Activated T-cell treated with anti-CD3 and anti-CD28 coated beads, Interleukin-2, amount 50 U/mL, for 24 hours (primary cell): ENCODE data around the gene UBE2D2.
"Not testable (repeated sequence)": the region's sequence is repeated elsewhere in the genome, so short reads cannot be mapped to it uniquely, and the experiment has no call there.

Source experiments
- DNase-seq: peaks from one replicate; pipeline ENCODE4 v3.0.0-alpha.2; 2020
- H3K27ac Mint-ChIP-seq: 2 replicates; pipeline ENCODE4 v1.8.0; 2020; ENCODE audit warnings: mild to moderate bottlenecking, mixed read lengths
- H3K27me3 Mint-ChIP-seq: 2 replicates; pipeline ENCODE4 v1.8.0; 2020; ENCODE audit warnings: mixed read lengths
- H3K36me3 Mint-ChIP-seq: 2 replicates; pipeline ENCODE4 v1.8.0; 2020; ENCODE audit warnings: low read depth, mixed read lengths
- H3K4me1 Mint-ChIP-seq: 2 replicates; pipeline ENCODE4 v1.8.0; 2020; ENCODE audit warnings: low read depth, mixed read lengths
- H3K4me3 Mint-ChIP-seq: 2 replicates; pipeline ENCODE4 v1.8.0; 2020; ENCODE audit warnings: mild to moderate bottlenecking, moderate library complexity, mixed read lengths
- H3K9me3 Mint-ChIP-seq: 2 replicates; pipeline ENCODE4 v1.8.0; 2020; ENCODE audit warnings: mixed read lengths

The UBE2D2 gene

DNA sequence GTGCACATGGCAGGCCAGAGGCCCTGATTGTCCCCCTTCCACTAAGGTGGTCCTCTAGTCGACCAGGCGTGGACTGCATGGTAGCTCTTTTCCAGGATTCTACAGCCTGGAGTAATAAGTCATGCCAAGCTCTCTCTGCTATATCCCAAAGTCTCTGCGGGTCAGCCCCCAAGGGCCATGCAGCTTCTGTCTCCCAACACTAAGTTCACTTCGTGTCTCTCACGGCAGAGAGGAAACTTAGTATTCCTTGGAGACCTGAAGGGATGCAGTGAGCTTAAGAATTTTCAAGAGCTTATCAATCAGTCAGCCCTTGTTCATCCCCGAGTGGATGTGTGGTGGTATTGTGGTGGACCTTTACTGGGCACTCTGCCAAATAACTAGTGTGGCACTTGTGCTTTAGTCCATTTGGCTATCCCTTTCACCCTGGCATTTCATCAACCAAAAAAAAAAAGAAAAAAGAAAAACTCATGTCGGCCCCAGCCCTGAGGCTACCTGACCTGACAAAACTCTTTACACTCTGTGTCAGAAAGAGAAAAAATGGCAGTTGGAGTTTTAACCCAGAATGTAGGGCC, 33.2 kb upstream of the UBE2D2 start:
- H3K4me3 Mint-ChIP-seq, H3K36me3 Mint-ChIP-seq, DNase-seq, H3K27me3 Mint-ChIP-seq, H3K9me3 Mint-ChIP-seq, H3K4me1 Mint-ChIP-seq, H3K27ac Mint-ChIP-seq: not testable (repeated sequence)

DNA sequence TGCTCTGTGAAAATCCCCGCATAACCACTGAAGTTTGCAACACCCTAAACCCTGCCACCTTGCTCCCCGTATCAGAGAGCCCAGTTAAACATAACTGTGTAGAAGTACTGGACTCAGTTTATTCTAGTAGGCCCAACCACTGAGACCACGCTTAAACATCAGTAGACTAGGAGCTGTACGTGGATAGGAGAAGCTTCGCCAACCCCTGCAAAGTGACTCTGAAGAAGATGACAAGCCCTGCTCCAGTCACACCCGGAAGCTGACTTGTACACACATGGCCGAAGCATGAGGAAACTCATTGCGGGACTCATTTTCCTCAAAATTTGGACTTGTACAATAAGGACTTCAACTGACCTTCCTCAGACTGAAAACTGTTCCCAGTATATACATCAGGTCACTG, 32.4 kb upstream of the UBE2D2 start:
- H3K4me3 Mint-ChIP-seq, DNase-seq, H3K4me1 Mint-ChIP-seq, H3K27ac Mint-ChIP-seq, H3K27me3 Mint-ChIP-seq, H3K36me3 Mint-ChIP-seq, H3K9me3 Mint-ChIP-seq: not testable (repeated sequence)

GRCh38 chr5:139530079-139530478, 31.1 kb upstream of the UBE2D2 start:
- DNase-seq, H3K27ac Mint-ChIP-seq, H3K4me3 Mint-ChIP-seq, H3K4me1 Mint-ChIP-seq, H3K9me3 Mint-ChIP-seq, H3K36me3 Mint-ChIP-seq, H3K27me3 Mint-ChIP-seq: not testable (repeated sequence)

DNA sequence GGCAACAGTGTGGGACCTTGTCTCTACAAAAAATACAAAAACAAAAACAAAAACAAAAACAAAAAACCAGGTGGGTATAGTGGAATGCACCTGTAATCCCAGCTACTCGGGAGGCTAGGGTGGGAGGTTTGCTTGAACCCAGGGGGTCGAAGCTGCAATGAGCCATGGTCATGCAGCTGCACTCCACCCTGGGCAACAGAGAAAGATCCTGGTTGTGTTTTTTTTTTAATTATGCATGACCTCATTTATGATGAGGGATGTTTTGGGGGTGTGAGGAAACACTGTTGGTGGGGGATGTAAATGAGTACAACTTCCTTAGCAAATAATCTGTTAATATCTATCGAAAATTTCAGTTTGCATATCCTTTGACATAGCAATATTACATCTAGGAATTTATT, 29.4 kb upstream of the UBE2D2 start:
- H3K4me1 Mint-ChIP-seq: no peaks in the 10 kb centered on the region
- no peak overlapping the region for H3K27ac Mint-ChIP-seq
- H3K27me3 Mint-ChIP-seq: no peaks in the 10 kb centered on the region

GRCh38 chr5:139543423-139543991, 17.6 kb upstream of the UBE2D2 start:
- Mint-ChIP-seq H3K9me3 (no peaks in the 10 kb centered on the region), H3K27me3 (no peaks in the 10 kb centered on the region), H3K27ac (no peak overlapping the region), H3K4me1 (peaks cover 12% of the 10 kb centered on the region), H3K4me3 (no peak overlapping the region), H3K36me3 (no peaks in the 10 kb centered on the region)
- peak; percentile 67 for DNase-seq

More for the DNA sequence above, 29.4 kb upstream of the UBE2D2 start:
- Mint-ChIP-seq H3K4me3 (no peak overlapping the region), H3K36me3 (no peaks in the 10 kb centered on the region), H3K9me3 (no peaks in the 10 kb centered on the region)
- no peak for DNase-seq

DNA sequence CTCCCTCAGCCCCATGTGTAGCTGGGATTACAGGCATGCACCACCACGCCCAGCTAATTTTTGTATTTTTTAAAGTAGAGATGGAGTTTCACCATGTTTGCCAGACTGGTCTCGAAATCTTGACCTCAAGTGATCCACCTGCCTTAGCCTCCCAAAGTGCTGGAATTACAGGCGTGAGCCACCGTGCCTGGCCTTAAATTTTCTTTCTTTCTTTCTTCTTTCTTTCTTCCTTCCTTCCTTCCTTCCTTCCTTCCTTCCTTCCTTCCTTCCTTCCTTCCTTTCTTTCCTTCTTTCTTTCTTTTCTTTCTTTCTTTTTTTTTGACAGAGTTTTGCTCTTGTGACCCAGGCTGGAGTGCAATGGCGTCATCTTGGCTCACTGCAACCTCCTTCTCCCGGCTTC, 14.5 kb upstream of the UBE2D2 start:
- H3K4me3 Mint-ChIP-seq, H3K27me3 Mint-ChIP-seq, H3K9me3 Mint-ChIP-seq, DNase-seq, H3K36me3 Mint-ChIP-seq, H3K27ac Mint-ChIP-seq: not testable (repeated sequence)
- H3K4me1 Mint-ChIP-seq: peaks cover 22% of the 10 kb centered on the region

- DNase-seq: no peak
- Mint-ChIP-seq H3K9me3 (peaks cover 6% of the 10 kb centered on the region), H3K36me3 (no peaks in the 10 kb centered on the region), H3K4me1 (peaks cover 15% of the 10 kb centered on the region), H3K27ac (no peak overlapping the region), H3K4me3 (no peak overlapping the region), H3K27me3 (no peaks in the 10 kb centered on the region)
Observed at GRCh38 chr5:139549162-139549894, 11.8 kb upstream of the UBE2D2 start.

- peaks cover 15% of the 10 kb centered on the region for H3K4me1 Mint-ChIP-seq
- not testable (repeated sequence) for H3K36me3 Mint-ChIP-seq, H3K4me3 Mint-ChIP-seq, DNase-seq, H3K9me3 Mint-ChIP-seq, H3K27ac Mint-ChIP-seq, H3K27me3 Mint-ChIP-seq
Observed at GRCh38 chr5:139550051-139550872, 10.9 kb upstream of the UBE2D2 start.

DNA sequence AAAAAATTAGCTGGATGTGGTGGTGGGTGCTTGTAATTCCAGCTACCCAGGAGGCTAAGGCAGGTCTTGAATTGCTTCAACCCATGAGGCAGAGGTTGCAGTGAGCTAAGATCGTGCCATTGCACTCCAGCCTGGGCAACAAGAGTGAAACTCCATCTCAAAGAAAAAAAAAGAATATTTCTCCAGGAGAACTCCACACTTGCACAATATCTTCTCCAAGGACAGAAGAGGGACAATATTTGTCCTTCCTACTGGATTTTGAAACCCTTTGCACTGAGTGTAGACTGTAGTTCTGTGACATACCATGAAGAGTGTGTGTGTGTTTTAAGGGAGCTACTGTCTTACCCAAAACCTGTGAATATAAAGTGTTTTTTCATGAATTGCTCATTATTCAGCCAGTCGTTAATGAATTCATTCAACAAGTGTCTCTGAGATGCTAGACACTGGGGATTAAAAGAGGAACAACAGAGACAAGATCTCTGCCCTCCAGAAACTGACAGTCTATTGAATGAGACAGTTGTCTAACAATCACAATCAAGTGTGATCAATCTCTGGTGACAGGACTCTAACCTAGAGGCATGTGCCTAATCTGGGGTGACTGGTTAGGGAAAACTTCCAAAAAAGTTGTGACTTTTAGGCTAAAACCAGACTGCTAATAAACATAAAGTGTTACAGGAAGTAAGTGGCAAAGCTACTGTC, 9.8 kb upstream of the UBE2D2 start:
- DNase-seq: no peak
- H3K27ac Mint-ChIP-seq: no peak overlapping the region

DNA sequence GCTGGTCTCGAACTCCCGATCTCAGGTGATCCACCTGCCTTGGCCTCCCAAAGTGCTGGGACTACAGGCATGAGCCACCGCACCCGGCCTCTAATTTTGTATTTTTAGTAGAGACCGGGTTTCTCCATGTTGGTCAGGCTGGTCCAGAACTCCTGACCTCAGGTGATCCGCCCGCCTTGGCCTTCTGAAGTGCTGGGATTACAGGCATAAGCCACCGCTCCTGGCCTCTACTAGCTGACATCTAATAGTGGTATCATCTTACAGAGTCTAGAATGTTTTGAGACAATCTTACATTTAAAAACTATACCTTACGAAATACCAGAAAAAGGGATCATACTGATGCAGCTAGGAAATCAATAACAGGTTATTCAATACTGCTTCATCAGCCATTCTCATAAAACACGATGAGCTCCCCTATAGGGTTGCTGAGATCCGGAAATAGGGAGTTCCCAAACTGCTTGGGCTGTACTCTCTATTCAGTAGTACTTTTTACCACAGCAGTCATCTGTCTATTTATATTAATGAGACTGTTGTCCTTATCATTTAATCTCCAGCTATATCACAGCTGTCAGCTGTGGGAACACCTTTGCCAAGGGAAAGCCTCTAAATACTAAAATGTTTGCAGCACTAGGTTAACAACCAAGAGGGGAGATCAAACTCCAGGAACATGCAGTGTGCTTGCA, 8.1 kb upstream of the UBE2D2 start:
- no peaks in the 10 kb centered on the region for H3K27me3 Mint-ChIP-seq
- H3K27ac Mint-ChIP-seq: no peak overlapping the region
- H3K4me1 Mint-ChIP-seq: peaks cover 15% of the 10 kb centered on the region
- H3K4me3 Mint-ChIP-seq: no peak overlapping the region
- H3K9me3 Mint-ChIP-seq: peaks cover 6% of the 10 kb centered on the region
- no peak for DNase-seq
- no peaks in the 10 kb centered on the region for H3K36me3 Mint-ChIP-seq

More for the DNA sequence above, 9.8 kb upstream of the UBE2D2 start:
- H3K9me3 Mint-ChIP-seq: peaks cover 6% of the 10 kb centered on the region
- no peaks in the 10 kb centered on the region for H3K36me3 Mint-ChIP-seq
- H3K27me3 Mint-ChIP-seq: no peaks in the 10 kb centered on the region
- peaks cover 15% of the 10 kb centered on the region for H3K4me1 Mint-ChIP-seq
- H3K4me3 Mint-ChIP-seq: no peak overlapping the region

- DNase-seq: no peak
- H3K4me1 Mint-ChIP-seq: peaks cover 10% of the 10 kb centered on the region
- H3K27ac Mint-ChIP-seq: no peak overlapping the region
Observed at GRCh38 chr5:139554264-139554663, 6.9 kb upstream of the UBE2D2 start.

DNA sequence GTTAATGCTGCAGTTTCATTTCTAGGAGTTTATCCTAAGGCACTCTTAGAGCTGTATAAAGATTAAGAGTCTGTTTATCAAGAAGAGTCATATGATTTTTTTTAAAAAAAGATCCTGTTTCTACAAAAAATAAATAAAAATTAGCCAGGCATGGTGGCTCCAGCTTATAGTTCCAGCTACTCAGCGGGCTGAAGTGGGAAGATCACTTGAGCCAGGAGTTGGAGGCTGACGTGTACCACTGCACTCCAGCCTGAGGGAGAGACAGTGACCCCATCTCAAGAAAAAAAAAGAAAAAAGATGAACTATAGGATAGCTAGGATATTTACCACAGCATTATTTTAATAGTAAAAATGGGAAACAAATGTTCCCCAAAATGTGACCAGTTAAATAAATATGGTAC, 3.3 kb upstream of the UBE2D2 start:
- Mint-ChIP-seq H3K4me3 (no peak overlapping the region), H3K27ac (no peak overlapping the region), H3K36me3 (peaks cover 14% of the 10 kb centered on the region), H3K9me3 (no peaks in the 10 kb centered on the region), H3K4me1 (peaks cover 10% of the 10 kb centered on the region), H3K27me3 (no peaks in the 10 kb centered on the region)
- no peak for DNase-seq

More at GRCh38 chr5:139554264-139554663, 6.9 kb upstream of the UBE2D2 start:
- H3K4me3 Mint-ChIP-seq: no peak overlapping the region
- H3K27me3 Mint-ChIP-seq: no peaks in the 10 kb centered on the region
- H3K36me3 Mint-ChIP-seq: no peaks in the 10 kb centered on the region
- peaks cover 6% of the 10 kb centered on the region for H3K9me3 Mint-ChIP-seq

GRCh38 chr5:139561655-139562451, 714 bp downstream of the UBE2D2 start:
- Mint-ChIP-seq H3K36me3 (peaks cover 53% of the 10 kb centered on the region), H3K4me1 (peaks cover 39% of the 10 kb centered on the region)
- peak; percentile 80 for DNase-seq

More at GRCh38 chr5:139561655-139562451, 714 bp downstream of the UBE2D2 start:
- peak overlapping the region; percentile 98 for H3K27ac Mint-ChIP-seq
- no peaks in the 10 kb centered on the region for H3K9me3 Mint-ChIP-seq
- H3K27me3 Mint-ChIP-seq: no peaks in the 10 kb centered on the region
- peak overlapping the region; percentile 99 for H3K4me3 Mint-ChIP-seq
